GM19467 (cell line): ENCODE data around the gene IL18RAP.
A peak's percentile ranks its signal among the peaks of the same experiment; 100 is the strongest.

ENCODE experiments used
- ATAC-seq: cut with Tn5 transposase; IDR thresholded peaks from one replicate; pipeline ENCODE4 v1.9.1; 2021; ENCODE audit warnings: mild to moderate bottlenecking, moderate library complexity; ENCODE audit not compliant: unreplicated experiment

Gene IL18RAP

GRCh38 chr2:102421890-102422759 is 835 bp upstream of the IL18RAP start:
- no peak for ATAC-seq

- no peak for ATAC-seq
These were observed 408 bp downstream of the IL18RAP start for GRCh38 chr2:102423368-102423767.

GRCh38 chr2:102424754-102425153 is 1.8 kb downstream of the IL18RAP start:
- peak; percentile 88 for ATAC-seq

- no peak for ATAC-seq
These were observed 2.6 kb downstream of the IL18RAP start for GRCh38 chr2:102425441-102426132.

GRCh38 chr2:102427249-102427648 is 4.3 kb downstream of the IL18RAP start:
- no peak for ATAC-seq

- ATAC-seq: no peak
These were observed 5.6 kb downstream of the IL18RAP start for GRCh38 chr2:102428573-102428972.

GRCh38 chr2:102432386-102432785 is 9.4 kb downstream of the IL18RAP start:
- no peak for ATAC-seq

- no peak for ATAC-seq
These were observed 11.2 kb downstream of the IL18RAP start for GRCh38 chr2:102433973-102434654.

- ATAC-seq: no peak
These were observed 11.9 kb downstream of the IL18RAP start for GRCh38 chr2:102434655-102435381.

- ATAC-seq: no peak
These were observed 12.8 kb downstream of the IL18RAP start for GRCh38 chr2:102435741-102436140.

- no peak for ATAC-seq
These were observed 13.4 kb downstream of the IL18RAP start for GRCh38 chr2:102436323-102436722.

- ATAC-seq: no peak
These were observed 14.2 kb downstream of the IL18RAP start for GRCh38 chr2:102437122-102437521.

GRCh38 chr2:102438111-102438510 is 15.2 kb downstream of the IL18RAP start:
- ATAC-seq: no peak

GRCh38 chr2:102438578-102438977 is 15.6 kb downstream of the IL18RAP start:
- no peak for ATAC-seq

GRCh38 chr2:102439065-102439695 is 16.2 kb downstream of the IL18RAP start:
- no peak for ATAC-seq

GRCh38 chr2:102442967-102443828 is 20.2 kb downstream of the IL18RAP start:
- no peak for ATAC-seq

- ATAC-seq: no peak
These were observed 21.3 kb downstream of the IL18RAP start for GRCh38 chr2:102444233-102444632.

GRCh38 chr2:102446936-102447335 is 24.0 kb downstream of the IL18RAP start:
- ATAC-seq: no peak

GRCh38 chr2:102449370-102449974 is 26.5 kb downstream of the IL18RAP start:
- ATAC-seq: no peak
